ENCODE measurements around the gene ZNF700.
"Not testable (repeated sequence)": the region's sequence is repeated elsewhere in the genome, so short reads cannot be mapped to it uniquely, and the experiment has no call there.

Gene ZNF700

GRCh38 chr19:11941361-11941887 lies 16.5 kb downstream of the ZNF700 start:
- DNase-seq (ENCODE audit: low read depth): not testable (repeated sequence)

- DNase-seq (ENCODE audit: low read depth): no peak
Observed at GRCh38 chr19:11942008-11942842, 17.3 kb downstream of the ZNF700 start.

GRCh38 chr19:11942843-11943108 lies 17.9 kb downstream of the ZNF700 start:
- DNase-seq (ENCODE audit: low read depth): no peak

- DNase-seq (ENCODE audit: low read depth): no peak
Observed at GRCh38 chr19:11944656-11945055, 19.7 kb downstream of the ZNF700 start.

- no peak for DNase-seq (ENCODE audit: low read depth)
Observed at GRCh38 chr19:11948646-11949045, 23.7 kb downstream of the ZNF700 start.

- no peak for DNase-seq (ENCODE audit: low read depth)
Observed at GRCh38 chr19:11949201-11949600, 24.3 kb downstream of the ZNF700 start.

GRCh38 chr19:11949614-11950080 lies 24.7 kb downstream of the ZNF700 start:
- DNase-seq (ENCODE audit: low read depth): not testable (repeated sequence)

- no peak for DNase-seq (ENCODE audit: low read depth)
Observed at GRCh38 chr19:11950312-11950711, 25.4 kb downstream of the ZNF700 start.

- peak; percentile 53 for DNase-seq (ENCODE audit: low read depth)
Observed at GRCh38 chr19:11963566-11964355, 38.9 kb downstream of the ZNF700 start.

- no peak for DNase-seq (ENCODE audit: low read depth)
Observed at GRCh38 chr19:11964496-11964857, 39.6 kb downstream of the ZNF700 start.

GRCh38 chr19:11964858-11965645 lies 40.1 kb downstream of the ZNF700 start, which contains the start of gene ZNF763:
Gene ZNF763 (plus strand): TSS chr19:11965040. CDS start chr19:11965209, 169 bp downstream.
- peak; percentile 75 for DNase-seq (ENCODE audit: low read depth)

GRCh38 chr19:11970174-11970573 lies 45.3 kb downstream of the ZNF700 start:
- no peak for DNase-seq (ENCODE audit: low read depth)

- no peak for DNase-seq (ENCODE audit: low read depth)
Observed at GRCh38 chr19:11971041-11971440, 46.1 kb downstream of the ZNF700 start.

GRCh38 chr19:11973019-11973810 lies 48.3 kb downstream of the ZNF700 start:
- DNase-seq (ENCODE audit: low read depth): no peak

- no peak for DNase-seq (ENCODE audit: low read depth)
Observed at GRCh38 chr19:11978492-11979100, 53.7 kb downstream of the ZNF700 start.

GRCh38 chr19:11979527-11979926 lies 54.6 kb downstream of the ZNF700 start:
- DNase-seq (ENCODE audit: low read depth): no peak

- no peak for DNase-seq (ENCODE audit: low read depth)
Observed at GRCh38 chr19:11982526-11982925, 57.6 kb downstream of the ZNF700 start.

- no peak for DNase-seq (ENCODE audit: low read depth)
Observed at GRCh38 chr19:11984986-11985385, 60.1 kb downstream of the ZNF700 start.

- no peak for DNase-seq (ENCODE audit: low read depth)
Observed at GRCh38 chr19:11986754-11987153, 61.8 kb downstream of the ZNF700 start.

GRCh38 chr19:11987405-11988281 lies 62.7 kb downstream of the ZNF700 start:
- peak; percentile 91 for DNase-seq (ENCODE audit: low read depth)

Measured in stimulated activated CD8-positive, alpha-beta memory T cell treated with anti-CD3 and anti-CD28 coated beads, Interleukin-7, amount 100 ng/mL, for 24 hours (primary cell).